NCI-H2227 (cell line): ENCODE results near the gene PFKFB3.
"Not testable (repeated sequence)": the region's sequence is repeated elsewhere in the genome, so short reads cannot be mapped to it uniquely, and the experiment has no call there.

Experiments used
- DNase-seq: peaks from one replicate; lab custom pipeline; 2025; ENCODE audit not compliant: unreplicated experiment; lab: John Stamatoyannopoulos, UW

Gene PFKFB3

DNA sequence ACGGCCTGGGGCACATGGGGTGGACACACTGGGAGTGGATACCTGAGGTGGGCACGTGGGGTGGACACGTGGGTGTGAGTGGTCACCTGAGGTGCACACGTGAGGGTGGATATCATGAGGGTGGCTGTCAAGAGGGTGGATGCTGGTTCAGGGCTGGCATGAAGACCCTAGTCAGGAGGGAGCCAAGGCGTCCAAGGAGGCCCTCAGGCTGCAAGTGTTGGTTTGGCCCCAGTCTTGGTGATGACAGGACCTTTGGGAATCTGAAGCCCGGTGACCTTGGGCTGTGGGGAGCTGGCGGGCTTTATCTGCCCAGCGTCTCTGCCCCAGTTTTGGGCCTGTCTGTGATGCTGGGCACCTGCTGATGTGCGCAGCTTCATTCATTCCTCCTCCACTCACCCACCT, 24.9 kb upstream of the PFKFB3 start:
- DNase-seq: no peak

GRCh38 chr10:6178581-6178980, 24.2 kb upstream of the PFKFB3 start:
- DNase-seq: no peak

DNA sequence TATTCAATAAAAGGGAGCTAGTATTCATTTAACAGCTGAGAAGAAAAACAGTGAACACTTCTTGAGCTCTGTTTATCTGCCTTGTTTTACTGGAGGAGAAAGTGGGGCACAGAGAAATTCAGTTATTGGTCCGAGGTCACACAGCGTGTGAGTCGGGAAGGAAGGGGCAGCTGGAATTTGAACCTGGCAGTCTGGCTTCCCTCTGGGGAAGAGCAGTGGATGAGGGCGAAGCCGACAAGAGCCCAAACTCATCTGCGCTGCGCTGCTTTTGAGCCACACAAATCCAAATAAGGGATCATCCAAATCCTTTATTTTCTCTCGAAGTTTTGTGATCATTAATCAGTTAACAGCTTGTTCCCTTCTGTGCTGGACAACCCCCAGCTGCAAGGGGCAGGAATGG, 23.7 kb upstream of the PFKFB3 start:
- DNase-seq: no peak

DNA sequence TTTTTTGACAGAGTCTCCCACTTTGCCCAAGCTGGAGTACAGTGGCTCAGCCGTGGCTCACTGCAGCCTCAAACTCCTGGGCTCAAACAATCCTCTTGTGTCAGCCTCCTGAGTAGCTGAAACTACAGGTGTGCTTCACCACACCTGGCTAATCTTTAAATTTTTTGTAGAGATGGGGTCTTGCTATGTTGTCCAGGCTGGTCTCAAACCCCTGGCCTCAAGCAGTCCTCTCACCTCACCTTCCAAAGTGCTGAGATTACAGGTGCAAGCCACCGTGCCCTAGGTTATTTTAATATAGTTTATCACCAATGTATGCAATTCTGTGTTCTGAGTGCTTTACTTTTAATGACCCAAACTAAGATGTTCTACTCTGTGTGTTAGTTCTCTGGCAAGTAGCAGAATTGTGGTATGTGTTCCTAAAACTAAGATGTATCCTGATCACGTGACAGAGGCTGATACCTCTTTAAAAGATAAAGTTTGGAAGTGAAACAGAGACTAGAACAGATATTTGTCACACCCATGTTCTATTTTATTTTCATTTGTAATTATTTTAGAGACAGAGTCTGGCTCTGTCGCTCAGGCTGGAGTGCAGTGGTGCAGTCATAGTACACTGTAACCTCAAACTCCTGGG, 22.1 kb upstream of the PFKFB3 start:
- no peak for DNase-seq

DNA sequence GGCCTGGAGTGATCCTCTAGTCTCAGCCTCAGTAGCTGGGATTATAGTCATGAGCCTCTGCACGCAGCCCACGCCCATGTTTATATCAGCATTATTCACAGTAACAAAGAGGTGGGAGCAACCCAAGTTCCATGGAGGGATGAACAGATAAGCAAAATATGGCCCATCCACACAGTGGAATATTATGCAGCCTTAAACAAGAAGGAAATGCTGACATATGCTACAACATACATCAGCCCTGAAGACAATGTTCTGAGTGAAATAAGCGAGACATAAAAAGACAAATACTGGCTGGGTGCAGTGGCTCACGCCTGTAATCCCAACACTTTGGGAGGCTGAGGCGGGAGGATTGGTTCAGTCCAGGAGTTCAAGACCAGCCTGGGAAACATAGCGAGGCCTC, 21.5 kb upstream of the PFKFB3 start:
- DNase-seq: no peak

DNA sequence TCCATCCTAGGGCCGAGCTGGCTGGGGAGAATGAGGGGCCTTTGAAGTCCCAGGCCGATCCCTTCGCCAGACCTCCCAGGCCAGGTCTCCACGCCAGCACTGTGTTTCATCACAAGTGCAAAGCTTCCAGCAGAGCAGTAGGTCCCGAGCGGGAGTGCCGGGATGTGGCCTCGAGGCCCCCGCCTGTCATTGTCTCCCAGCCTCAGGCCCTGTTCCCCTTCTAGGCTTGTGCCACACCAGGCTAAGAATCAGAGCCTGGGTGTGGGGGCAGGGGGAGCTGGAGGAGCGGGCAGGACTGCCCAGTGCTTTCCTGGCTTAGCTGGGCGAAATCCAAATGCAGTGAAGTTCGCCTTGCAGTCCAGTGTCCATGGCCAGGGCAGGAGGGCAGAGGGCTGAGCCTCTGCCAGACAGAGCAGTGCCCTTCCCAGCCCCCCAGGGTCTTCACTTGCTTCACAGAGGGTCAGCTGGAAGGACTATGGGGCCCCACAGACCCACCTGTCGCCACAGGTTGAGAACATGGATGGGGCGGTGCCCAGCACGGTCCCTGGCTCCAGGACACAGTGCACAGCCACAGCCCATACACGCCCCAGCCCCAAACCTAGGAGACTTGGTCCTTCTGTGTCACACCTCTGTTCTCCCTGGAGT, 20.2 kb upstream of the PFKFB3 start:
- no peak for DNase-seq

DNA sequence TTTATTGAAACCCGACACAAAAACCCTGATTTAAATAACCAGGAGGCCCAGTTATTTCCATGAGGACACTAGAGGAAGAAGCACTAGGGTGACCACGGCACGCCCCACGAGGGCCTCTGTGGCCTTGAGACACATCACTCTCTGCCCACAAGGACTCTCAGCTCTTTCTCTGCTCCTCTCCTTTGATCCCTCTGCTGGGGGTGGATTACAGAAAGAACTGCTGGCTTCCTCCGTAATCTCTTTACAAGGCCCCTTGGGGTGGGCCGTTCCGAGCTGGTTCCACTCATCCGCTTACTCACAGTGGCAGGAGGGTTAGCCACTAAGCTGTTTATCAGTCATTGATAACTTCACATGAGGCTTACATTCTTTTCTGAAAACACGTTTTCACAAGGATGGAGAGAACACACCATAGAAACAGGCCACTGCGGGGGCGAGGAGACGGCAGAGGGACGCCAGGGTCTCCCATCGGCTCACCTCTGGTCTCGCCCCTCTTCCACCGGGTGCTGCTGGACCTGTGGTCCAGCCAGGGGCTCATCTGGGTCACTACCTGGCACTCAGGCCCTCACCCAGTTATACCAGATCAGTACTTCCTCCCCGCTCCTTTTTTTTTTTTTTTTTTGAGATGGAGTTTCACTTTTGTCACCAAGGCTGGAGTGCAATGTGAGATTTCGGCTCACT, 17.6 kb upstream of the PFKFB3 start:
- no peak for DNase-seq

DNA sequence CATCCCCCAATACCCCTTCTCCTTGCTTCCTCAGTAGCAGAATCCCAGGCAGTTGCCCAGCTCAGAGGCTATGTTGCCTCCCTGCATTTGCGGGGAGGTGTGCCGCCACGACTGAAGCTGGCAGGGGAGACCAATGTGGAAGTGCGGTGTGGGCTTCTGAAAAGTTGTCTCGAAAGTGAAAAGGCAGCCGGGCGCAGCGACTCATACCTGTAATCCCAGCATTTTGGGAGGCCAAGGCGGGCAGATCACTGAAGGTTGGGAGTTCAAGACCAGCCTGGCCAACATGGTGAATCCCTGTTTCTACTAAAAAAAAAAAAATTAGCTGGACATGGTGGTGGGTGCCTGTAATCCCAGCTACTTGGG, 15.9 kb upstream of the PFKFB3 start:
- no peak for DNase-seq

- DNase-seq: no peak
Observed at GRCh38 chr10:6187278-6187677, 15.5 kb upstream of the PFKFB3 start.

GRCh38 chr10:6190033-6190432, 12.7 kb upstream of the PFKFB3 start:
- not testable (repeated sequence) for DNase-seq

DNA sequence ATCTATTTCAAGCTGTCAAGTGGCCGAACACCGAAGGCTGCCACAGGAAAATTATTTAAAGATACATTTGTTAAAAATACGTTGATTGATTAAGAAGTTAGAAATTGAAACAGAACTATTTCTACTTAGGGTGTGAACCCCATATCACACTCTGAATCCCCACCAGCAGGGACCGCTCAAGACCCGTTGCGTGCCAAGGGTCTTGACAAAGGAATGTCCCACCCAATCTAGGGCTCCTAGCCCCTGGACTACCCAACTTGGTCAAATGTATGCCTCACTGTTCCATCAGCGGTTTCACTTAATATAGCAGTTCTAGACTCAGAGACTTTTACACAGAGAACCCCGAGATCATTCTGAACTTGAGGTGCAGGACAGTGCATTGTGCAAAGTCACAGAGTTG, 11.6 kb upstream of the PFKFB3 start:
- DNase-seq: no peak

DNA sequence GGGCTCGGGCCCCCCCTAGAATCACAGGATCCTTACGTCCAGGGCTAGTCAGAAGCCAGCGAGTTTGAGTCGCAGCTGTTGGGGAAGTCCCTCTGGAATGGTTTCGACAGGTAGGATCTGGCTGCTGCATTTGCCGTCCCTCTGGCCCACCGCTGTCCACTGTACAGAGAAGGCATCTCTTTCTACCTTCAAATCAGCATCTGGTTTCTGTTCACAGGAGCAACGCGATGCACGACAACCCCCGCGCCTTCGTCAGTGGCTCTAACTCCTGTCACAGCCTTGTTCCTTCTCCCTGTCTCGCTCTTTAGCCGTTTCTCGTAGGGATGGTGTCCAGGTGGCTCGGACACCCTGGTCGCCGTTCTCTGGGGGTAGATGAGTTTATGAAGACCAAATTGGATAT, 11.2 kb upstream of the PFKFB3 start:
- DNase-seq: no peak

DNA sequence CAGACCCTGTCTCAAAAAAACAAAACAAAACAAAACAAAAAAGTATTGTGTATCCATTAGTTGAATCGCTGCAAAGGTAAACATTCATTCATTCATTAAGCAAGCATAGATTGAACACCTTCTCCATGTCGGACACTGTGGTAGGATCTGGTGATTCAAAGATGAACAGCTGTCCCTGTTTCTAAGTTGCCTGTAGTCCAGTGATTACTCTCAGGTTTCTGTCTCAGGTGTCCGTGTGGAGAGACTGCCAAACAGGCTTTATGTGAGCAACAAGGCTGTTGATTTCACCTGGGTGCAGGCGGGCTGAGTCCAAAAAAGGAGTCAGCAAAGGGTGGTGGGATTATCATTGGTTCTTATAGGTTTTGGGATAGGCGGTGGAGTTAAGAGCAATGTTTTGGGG, 9.4 kb upstream of the PFKFB3 start:
- DNase-seq: not testable (repeated sequence)

- DNase-seq: no peak
Observed at GRCh38 chr10:6194311-6194710, 8.4 kb upstream of the PFKFB3 start.

- no peak for DNase-seq
Observed at GRCh38 chr10:6195376-6195775, 7.4 kb upstream of the PFKFB3 start.

GRCh38 chr10:6195846-6196245, 6.9 kb upstream of the PFKFB3 start:
- DNase-seq: no peak

- DNase-seq: not testable (repeated sequence)
Observed at GRCh38 chr10:6196524-6196923, 6.2 kb upstream of the PFKFB3 start.

DNA sequence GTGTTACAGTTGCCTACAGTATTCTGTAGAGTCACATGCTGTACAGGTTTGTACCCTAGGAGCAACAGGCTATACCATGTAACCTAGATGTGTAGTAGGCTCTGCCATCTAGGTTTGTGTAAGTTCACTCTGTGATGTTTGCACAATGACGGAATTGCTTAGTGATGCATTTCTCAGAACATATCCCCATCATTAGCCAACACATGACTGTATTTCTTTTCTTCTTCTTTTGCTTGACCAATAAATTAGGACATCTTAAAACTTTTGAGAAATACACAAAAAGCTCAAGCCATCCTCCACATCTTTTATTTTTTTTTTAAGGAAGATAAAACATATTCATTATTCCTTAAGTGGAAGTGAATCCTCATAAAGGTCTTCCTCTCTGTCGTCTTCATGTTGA, 5.4 kb upstream of the PFKFB3 start:
- DNase-seq: no peak

DNA sequence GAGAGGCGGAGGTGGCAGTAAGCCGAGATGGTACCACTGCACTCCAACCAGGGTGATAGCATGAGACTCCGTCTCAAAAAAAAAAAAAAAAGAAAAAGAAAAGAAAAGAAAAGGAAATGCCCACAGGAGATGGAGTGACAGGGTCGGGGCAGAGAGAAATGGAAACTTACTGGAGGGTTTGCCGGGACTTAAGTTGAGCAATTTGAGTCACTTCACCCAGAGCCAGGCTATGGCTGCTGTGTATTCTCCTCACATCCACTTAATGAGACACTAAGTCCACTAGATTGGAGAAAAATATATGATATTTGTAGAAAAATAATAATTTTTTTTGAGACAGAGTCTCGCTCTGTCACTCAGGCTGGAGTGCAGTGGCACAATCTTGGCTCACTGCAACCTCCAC, 4.6 kb upstream of the PFKFB3 start:
- DNase-seq: no peak

DNA sequence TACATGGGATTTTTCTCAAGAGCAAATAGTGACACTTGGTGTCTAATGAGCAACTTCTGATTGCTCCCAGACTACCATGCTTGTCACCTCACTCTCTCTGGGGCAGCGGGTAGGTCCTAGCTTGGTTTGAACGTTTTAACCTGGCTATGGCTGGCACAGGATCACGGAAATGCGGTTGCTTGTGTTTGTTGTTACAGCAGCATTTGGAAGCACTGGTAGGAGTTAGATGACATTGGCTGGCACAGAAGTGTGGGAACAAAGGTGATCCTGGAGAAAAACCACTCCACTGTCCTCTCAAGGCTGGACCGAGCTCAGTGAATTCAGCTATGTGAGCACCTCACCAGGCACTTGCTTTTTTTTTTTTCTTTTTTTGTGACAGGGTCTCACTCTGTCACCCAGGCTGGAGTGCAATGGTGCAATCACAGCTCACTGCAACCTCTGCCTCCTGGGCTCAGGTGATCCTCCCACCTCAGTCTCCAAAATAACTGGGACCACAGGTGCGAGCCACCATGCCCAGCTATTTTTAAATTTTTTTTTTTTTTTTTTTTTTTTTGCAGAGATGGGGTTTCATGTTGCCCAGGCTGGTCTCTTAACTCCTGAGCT, 3.5 kb upstream of the PFKFB3 start:
- DNase-seq: no peak

GRCh38 chr10:6200440-6200733, 2.3 kb upstream of the PFKFB3 start:
- no peak for DNase-seq

DNA sequence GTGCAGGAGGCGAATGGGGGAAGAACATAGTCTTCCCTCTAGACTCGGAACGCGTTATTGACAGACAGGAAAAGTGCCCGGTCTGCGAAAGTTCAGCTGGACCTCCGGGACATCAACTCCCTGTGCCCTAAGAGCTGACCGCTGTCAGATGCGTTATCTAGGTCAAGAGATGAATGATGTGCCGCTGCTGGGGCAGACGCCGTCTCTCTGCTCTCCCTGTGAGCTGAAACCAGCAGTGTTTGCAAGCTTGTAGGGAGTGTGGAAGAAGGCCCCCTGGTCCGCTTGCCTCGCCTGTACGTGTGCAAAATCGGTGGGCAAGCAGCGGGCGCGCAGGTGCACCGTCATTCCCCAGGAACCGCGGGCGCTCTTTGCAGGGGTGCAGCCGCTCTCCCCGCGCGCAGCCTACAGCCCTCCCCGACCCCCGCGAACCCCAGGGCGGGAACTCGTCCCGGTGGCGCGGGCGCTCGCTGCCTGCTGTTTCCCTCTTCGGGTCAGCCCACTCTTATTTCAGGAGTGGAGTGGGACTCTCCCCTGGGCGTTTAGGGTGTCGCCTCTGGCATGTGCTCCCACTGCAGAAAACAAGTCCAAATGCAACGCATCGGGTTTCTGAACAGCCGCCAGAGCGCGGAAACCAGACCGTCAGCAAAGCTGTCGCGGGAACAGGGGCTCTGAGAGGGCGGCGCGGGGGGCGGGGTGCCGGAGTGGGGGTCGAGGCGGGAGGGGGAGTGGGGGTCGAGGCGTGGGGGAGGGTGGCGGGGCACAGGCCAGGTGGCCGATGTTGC, 1.8 kb upstream of the PFKFB3 start:
- no peak for DNase-seq
